HCT116 (cell line): ENCODE data around the gene USP36. TPM values are rescaled to one million over a fixed set of nuclear protein-coding genes. Genes with fewer than 3 reads are reported as not detected.

ENCODE experiments used
- ATAC-seq: fragments of 200-7000 bp; cut with Tn5 transposase; 2 replicates; pipeline ENCODE4 v1.9.1; 2020; ENCODE audit warnings: mild to moderate bottlenecking, moderate library complexity
- BruUV-seq: library from RNA; stranded (reverse); fragments of 400-500 nt; replicated peaks from 2 replicates; lab custom pipeline; 2021; lab: Mats Ljungman, UMichigan
- CTCF ChIA-PET: fragments of 300-600 bp; sonication (Branson Sonifier 250); formaldehyde crosslinking; loops from one replicate; lab custom pipeline; 2021; ENCODE audit warnings: antibody characterized with exemption; lab: Charles Lee
- POLR2A ChIA-PET: fragments of 300-600, 350-600 bp; sonication (Branson Sonifier 250); formaldehyde crosslinking; loops from one replicate; lab custom pipeline; 2021; ENCODE audit warnings: antibody characterized with exemption; lab: Charles Lee
- RAD21 ChIA-PET, 2 experiments: fragments of 300-600 bp; sonication (Branson Sonifier 250); formaldehyde crosslinking; loops; one replicate each; lab custom pipeline; 2023; ENCODE audit warnings: low total read pairs in 2 of 2; ENCODE audit not compliant: uncharacterized antibody in 2 of 2, unreplicated experiment in 2 of 2, low non-redundant PET in 1 of 2; lab: Charles Lee
- DNase-seq: peaks from one replicate; pipeline ENCODE4 v3.0.0-alpha.2; 2010; ENCODE audit warnings: low read depth, low spot score
- H2AFZ ChIP-seq: fragments of 200-600 bp; shearing (Covaris generic), sonication (generic); 2 replicates; pipeline ENCODE4 v1.6.1; 2017; ENCODE audit warnings: low read depth, mixed run types, mixed read lengths, antibody characterized with exemption, low read length; ENCODE audit not compliant: poor library complexity, severe bottlenecking
- H3K27ac ChIP-seq: 2 replicates; pipeline ENCODE4 v1.5.1; 2012; ENCODE audit warnings: low read depth, low read length
- H3K27me3 ChIP-seq: fragments of 200-600 bp; sonication (generic); 2 replicates; pipeline ENCODE4 v1.6.1; 2016; ENCODE audit warnings: mixed run types, low read length, mixed read lengths; ENCODE audit not compliant: insufficient read depth
- H3K36me3 ChIP-seq, 2 experiments: fragments of 200-500 bp in 1 of 2; fragments of 200-600 bp in 1 of 2; sonication (Bioruptor generic) in 1 of 2; sonication (generic) in 1 of 2; 2 replicates each; pipeline versions ENCODE4 v1.5.1 to v1.6.1; 2014 to 2016; ENCODE audit warnings: low read length in 2 of 2, inconsistent platforms in 1 of 2, mixed read lengths in 1 of 2, mixed run types in 1 of 2; ENCODE audit not compliant: insufficient read depth in 2 of 2, control insufficient read depth in 1 of 2
- H3K4me1 ChIP-seq, 2 experiments: fragments of 200-600 bp in 1 of 2; sonication (generic) in 1 of 2; 2 replicates each; pipeline versions ENCODE4 v1.5.1 to v1.6.1; 2012 to 2017; ENCODE audit warnings: low read length in 2 of 2, inconsistent platforms in 1 of 2, mild to moderate bottlenecking in 1 of 2, mixed read lengths in 1 of 2, mixed run types in 1 of 2, moderate library complexity in 1 of 2; ENCODE audit not compliant: insufficient read depth in 2 of 2, control insufficient read depth in 1 of 2
- H3K4me2 ChIP-seq: fragments of 200-600 bp; sonication (generic); 2 replicates; pipeline ENCODE4 v1.6.1; 2017; ENCODE audit warnings: mixed run types, low read length, mixed read lengths
- H3K4me3 ChIP-seq, 2 experiments: fragments of 200-600 bp in 1 of 2; sonication (generic) in 1 of 2; replicated peaks in 1 of 2; 2 replicates each; pipeline ENCODE4 v1.5.1; 2011 to 2016; ENCODE audit warnings: low read length in 2 of 2, control low read depth in 1 of 2, low read depth in 1 of 2, mild to moderate bottlenecking in 1 of 2, mixed read lengths in 1 of 2, mixed run types in 1 of 2
- H3K79me2 ChIP-seq: fragments of 200-600 bp; sonication (generic); 2 replicates; pipeline ENCODE4 v1.6.1; 2017; ENCODE audit warnings: mild to moderate bottlenecking, mixed run types, low read length, moderate library complexity, mixed read lengths; ENCODE audit not compliant: insufficient read depth
- H3K9ac ChIP-seq: fragments of 200-600 bp; sonication (generic); 2 replicates; pipeline ENCODE4 v1.6.1; 2016; ENCODE audit warnings: low read length, mixed read lengths
- H3K9me2 ChIP-seq: fragments of 200-600 bp; sonication (generic), shearing (Covaris generic); 2 replicates; pipeline ENCODE4 v1.6.1; 2017; ENCODE audit warnings: mixed run types, mild to moderate bottlenecking, moderate library complexity; ENCODE audit not compliant: insufficient read depth
- H3K9me3 ChIP-seq, 2 experiments: fragments of 200-500 bp in 1 of 2; fragments of 200-600 bp in 1 of 2; sonication (Bioruptor generic) in 1 of 2; sonication (generic) in 1 of 2; 2 replicates each; pipeline ENCODE4 v1.6.1; 2014 to 2017; ENCODE audit warnings: low read length in 2 of 2, mixed read lengths in 2 of 2, inconsistent platforms in 1 of 2, low read depth in 1 of 2, mild to moderate bottlenecking in 1 of 2, mixed run types in 1 of 2, moderate library complexity in 1 of 2; ENCODE audit not compliant: control insufficient read depth in 1 of 2, insufficient read depth in 1 of 2
- H4K20me1 ChIP-seq: fragments of 200-600 bp; sonication (generic), shearing (Covaris generic); 2 replicates; pipeline ENCODE4 v1.6.1; 2017; ENCODE audit warnings: mixed run types, mild to moderate bottlenecking, moderate library complexity; ENCODE audit not compliant: insufficient read depth
- ATF3 ChIP-seq: IDR thresholded peaks from 2 replicates; pipeline ENCODE4 v1.6.1; 2012
- CBX3 ChIP-seq: IDR thresholded peaks from 2 replicates; pipeline ENCODE4 v1.6.1; 2012; ENCODE audit warnings: low read depth
- CTCF ChIP-seq, 3 experiments: fragments of 200-600 bp in 1 of 3; sonication (generic) in 1 of 3; IDR thresholded peaks in 2 of 3; conservative IDR thresholded peaks in 1 of 3; 2 replicates each; pipeline ENCODE4 v1.5.1; 2012 to 2017; ENCODE audit warnings: low read depth in 2 of 3, low read length in 2 of 3, antibody characterized with exemption in 1 of 3, borderline replicate concordance in 1 of 3, control low read depth in 1 of 3, mild to moderate bottlenecking in 1 of 3, mixed read lengths in 1 of 3, mixed run types in 1 of 3, moderate library complexity in 1 of 3; ENCODE audit not compliant: insufficient read depth in 1 of 3
- EGR1 ChIP-seq: IDR thresholded peaks from 2 replicates; pipeline ENCODE4 v1.6.1; 2012; ENCODE audit warnings: low read depth
- ELF1 ChIP-seq: IDR thresholded peaks from 2 replicates; pipeline ENCODE4 v1.6.1; 2012; ENCODE audit warnings: low read depth, borderline replicate concordance
- EZH2 ChIP-seq: fragments of 200-600 bp; sonication (generic); IDR thresholded peaks from 2 replicates; pipeline ENCODE4 v1.6.1; 2017; ENCODE audit warnings: antibody characterized with exemption, mixed run types
- EZH2phosphoT487 ChIP-seq: fragments of 200-600 bp; IDR thresholded peaks from 2 replicates; pipeline ENCODE4 v1.6.1; 2018; ENCODE audit warnings: antibody characterized with exemption, borderline replicate concordance
- FOSL1 ChIP-seq: IDR thresholded peaks from 2 replicates; pipeline ENCODE4 v1.6.1; 2012; ENCODE audit warnings: low read depth
- JUND ChIP-seq: IDR thresholded peaks from 2 replicates; pipeline ENCODE4 v1.6.1; 2012
- MAX ChIP-seq: IDR thresholded peaks from 2 replicates; pipeline ENCODE4 v1.6.1; 2012
- REST ChIP-seq: IDR thresholded peaks from 2 replicates; pipeline ENCODE4 v1.6.1; 2012; ENCODE audit warnings: low read depth
- SIN3A ChIP-seq: IDR thresholded peaks from 2 replicates; pipeline ENCODE4 v1.6.1; 2012; ENCODE audit warnings: low read depth
- TCF7L2 ChIP-seq: IDR thresholded peaks from 2 replicates; pipeline ENCODE4 v1.7.0; 2011; ENCODE audit warnings: borderline replicate concordance, inconsistent platforms; ENCODE audit not compliant: insufficient read depth, insufficient read length; ENCODE audit errors: extremely low read depth
- ZBTB33 ChIP-seq: IDR thresholded peaks from 2 replicates; pipeline ENCODE4 v1.6.1; 2011; ENCODE audit warnings: mild to moderate bottlenecking, low read length, moderate library complexity; ENCODE audit not compliant: insufficient replicate concordance; ENCODE audit errors: extremely low read depth
- ZFX ChIP-seq: fragments of 450-650 bp; IDR thresholded peaks from 2 replicates; pipeline ENCODE4 v1.6.1; 2017
- intact Hi-C: fragments of 100-400 bp; cut with micrococcal nuclease; formaldehyde crosslinking; loops from 2 replicates; pipeline ENCODE4 v1.10.0; 2022
- total RNA-seq: library from RNA; stranded (reverse); gene quantifications from one replicate; pipeline ENCODE4 v1.2.1, GENCODE V29; 2021; ENCODE audit not compliant: unreplicated experiment

The USP36 gene
- total RNA-seq, 1 experiment from 2014 or later = 104 TPM

GRCh38 chr17:78780335-78780734 is 60.3 kb downstream of the USP36 start:
- POLR2A ChIA-PET = no interaction called here
- TF ChIP-seq SIN3A (no peak), CBX3 (no peak), REST (no peak), ATF3 (no peak), MAX (no peak), TCF7L2 (no peak), JUND (no peak), ZFX (no peak), EZH2 (no peak), EGR1 (no peak), CTCF (IDR thresholded peaks at IDR 0.05 in 2 of 3, conservative IDR thresholded peaks at IDR 0.05 in 1 of 3; ENCODE audit: borderline replicate concordance in 1 of 3, insufficient read depth in 1 of 3, low read depth in 2 of 3, low read length in 2 of 3) (no peak), FOSL1 (no peak), EZH2phosphoT487 (no peak), ZBTB33 (no peak), ELF1 (no peak)
- TF ChIP-seq, all 23 proteins: peak for 0
- Histone ChIP-seq H3K4me2 (peak overlapping the region; percentile 89), H3K36me3 (no peaks in the 10 kb centered on the region; a peak in 1 of 4 replicates), H3K9me3 (no peaks in the 10 kb centered on the region), H4K20me1 (no peaks in the 10 kb centered on the region), H3K4me1 (peaks cover 28 to 34% of the 10 kb centered on the region in 2 experiments), H3K79me2 (peaks cover 52% of the 10 kb centered on the region), H3K4me3 (peak overlapping the region in 1 of 2 experiments; percentile 23; a peak in 1 of 4 replicates), H3K9ac (no peak overlapping the region), H3K9me2 (no peaks in the 10 kb centered on the region), H3K27me3 (no peaks in the 10 kb centered on the region), H3K27ac (no peak overlapping the region), H2AFZ (no peak overlapping the region)
- no peak for DNase-seq
- ChIA-PET RAD21 (no interaction called here), CTCF (interaction anchor here (1.6 kb wide), 1 partner anchor 11 kb away, joined by 5 read pairs; no protein-coding TSS in a partner anchor)
- no TSS peak for BruUV-seq
- no peak for ATAC-seq
- intact Hi-C loops = no loop called here
